SK-N-SH (cell line): ENCODE measurements around the gene LGALS3BP. TPM values are rescaled to one million over a fixed set of nuclear protein-coding genes. Genes with fewer than 3 reads are reported as not detected.

ENCODE experiments used
- CTCF ChIA-PET: fragments of 300-600, 350-600 bp; formaldehyde crosslinking; extraction: SDS; loops from one replicate; lab custom pipeline; 2021; lab: Yijun Ruan, JAX
- POLR2A ChIA-PET: fragments of 350-600 bp; sonication (Branson Sonifier 250); formaldehyde crosslinking; extraction: SDS; loops from one replicate; lab custom pipeline; 2020; ENCODE audit warnings: antibody characterized with exemption, inconsistent platforms; lab: Yijun Ruan, JAX
- DNase-seq: peaks from one replicate; pipeline ENCODE4 v3.0.0; 2012
- H2AFZ ChIP-seq: fragments of 200-600 bp; sonication (generic); 2 replicates; pipeline ENCODE4 v1.8.1; 2016; ENCODE audit warnings: antibody characterized with exemption, mild to moderate bottlenecking, low read depth
- H3F3A ChIP-seq: fragments of 200-600 bp; sonication (generic); replicated peaks from 2 replicates; pipeline ENCODE3; 2016; ENCODE audit warnings: antibody characterized with exemption, mild to moderate bottlenecking; ENCODE audit not compliant: insufficient read depth
- H3K27ac ChIP-seq, 2 experiments: fragments of 200-500 bp in 1 of 2; fragments of 200-600 bp in 1 of 2; sonication (Bioruptor generic) in 1 of 2; sonication (generic), shearing (Covaris generic) in 1 of 2; 2 replicates each; pipeline versions ENCODE4 v1.5.1 to v1.6.1; 2014 to 2016; ENCODE audit warnings: low read depth in 2 of 2, inconsistent platforms in 1 of 2, low read length in 1 of 2, mild to moderate bottlenecking in 1 of 2, mixed read lengths in 1 of 2
- H3K27me3 ChIP-seq: fragments of 200-600 bp; sonication (generic), shearing (Covaris generic); 2 replicates; pipeline ENCODE4 v1.6.1; 2016; ENCODE audit warnings: mixed run types; ENCODE audit not compliant: insufficient read depth
- H3K36me3 ChIP-seq, 2 experiments: fragments of 200-500 bp in 1 of 2; fragments of 200-600 bp in 1 of 2; sonication (Bioruptor generic) in 1 of 2; sonication (generic) in 1 of 2; replicated peaks in 1 of 2; 2 replicates each; pipeline versions ENCODE3 to v1.5.1; 2014 to 2016; ENCODE audit warnings: low read length in 1 of 2, mild to moderate bottlenecking in 1 of 2; ENCODE audit not compliant: insufficient read depth in 2 of 2, control insufficient read depth in 1 of 2
- H3K4me1 ChIP-seq, 2 experiments: fragments of 200-500 bp in 1 of 2; fragments of 200-600 bp in 1 of 2; sonication (Bioruptor generic) in 1 of 2; sonication (generic), shearing (Covaris generic) in 1 of 2; 2 replicates each; pipeline versions ENCODE4 v1.5.1 to v1.6.1; 2014 to 2016; ENCODE audit warnings: low read depth in 1 of 2, low read length in 1 of 2, mixed run types in 1 of 2; ENCODE audit not compliant: insufficient read depth in 2 of 2, control insufficient read depth in 1 of 2
- H3K4me2 ChIP-seq: fragments of 200-600 bp; sonication (generic), shearing (Covaris generic); 2 replicates; pipeline ENCODE4 v1.6.1; 2017; ENCODE audit warnings: mixed run types
- H3K4me3 ChIP-seq, 2 experiments: fragments of 200-500 bp in 1 of 2; fragments of 200-600 bp in 1 of 2; sonication (Bioruptor generic) in 1 of 2; sonication (generic), shearing (Covaris generic) in 1 of 2; 2 replicates each; pipeline versions ENCODE4 v1.5.1 to v1.8.1; 2014 to 2016; ENCODE audit warnings: low read depth in 2 of 2, inconsistent platforms in 1 of 2, low read length in 1 of 2, mild to moderate bottlenecking in 1 of 2, mixed read lengths in 1 of 2, moderate library complexity in 1 of 2
- H3K79me2 ChIP-seq: fragments of 200-600 bp; sonication (generic); 2 replicates; pipeline ENCODE4 v1.8.1; 2017; ENCODE audit warnings: mild to moderate bottlenecking; ENCODE audit not compliant: insufficient read depth
- H3K9ac ChIP-seq: fragments of 200-600 bp; sonication (generic); 2 replicates; pipeline ENCODE4 v1.6.1; 2017; ENCODE audit warnings: mixed run types
- H3K9me2 ChIP-seq: fragments of 200-600 bp; sonication (generic); 2 replicates; pipeline ENCODE4 v1.6.1; 2017; ENCODE audit warnings: mixed run types
- H3K9me3 ChIP-seq: fragments of 200-600 bp; sonication (generic); 2 replicates; pipeline ENCODE4 v1.6.1; 2017; ENCODE audit warnings: mixed run types, mild to moderate bottlenecking, moderate library complexity
- H4K20me1 ChIP-seq: fragments of 200-600 bp; sonication (generic); 2 replicates; pipeline ENCODE4 v1.6.1; 2017; ENCODE audit warnings: mild to moderate bottlenecking, mixed run types; ENCODE audit not compliant: insufficient read depth
- CHD2 ChIP-seq: fragments of 150-350 bp; IDR thresholded peaks from 2 replicates; pipeline ENCODE4 v1.6.1; 2018; ENCODE audit warnings: low read length; ENCODE audit not compliant: partially characterized antibody
- ELF1 ChIP-seq: IDR thresholded peaks from 2 replicates; pipeline ENCODE4 v1.4.0; 2012
- EZH2phosphoT487 ChIP-seq: fragments of 200-600 bp; sonication (generic); IDR thresholded peaks from 2 replicates; pipeline ENCODE4 v1.6.1; 2017; ENCODE audit warnings: low read depth, mixed run types, mild to moderate bottlenecking, antibody characterized with exemption, moderate library complexity, borderline replicate concordance
- FOXJ3 ChIP-seq: sonication (generic); formaldehyde crosslinking; IDR thresholded peaks from 2 replicates; pipeline ENCODE4 v1.5.1; 2020; ENCODE audit warnings: mild to moderate bottlenecking, missing genetic modification reagents
- GABPA ChIP-seq: IDR thresholded peaks from 2 replicates; pipeline ENCODE4 v1.4.0; 2012; ENCODE audit warnings: low read depth, mild to moderate bottlenecking
- JUND ChIP-seq: IDR thresholded peaks from 2 replicates; pipeline ENCODE4 v1.4.0; 2012
- MXI1 ChIP-seq: IDR thresholded peaks from 2 replicates; pipeline ENCODE4 v1.6.1; 2012; ENCODE audit warnings: mild to moderate bottlenecking, low read depth, low read length, improper control_type of control experiment
- POLR2AphosphoS5 ChIP-seq: IDR thresholded peaks from 2 replicates; pipeline ENCODE4 v1.6.1; 2012; ENCODE audit warnings: low read depth, low read length
- RCOR1 ChIP-seq: fragments of 150-350 bp; IDR thresholded peaks from 2 replicates; pipeline ENCODE4 v1.6.1; 2017; ENCODE audit warnings: antibody characterized with exemption, low read length
- RXRA ChIP-seq: IDR thresholded peaks from 2 replicates; pipeline ENCODE4 v1.4.0; 2012; ENCODE audit warnings: low read depth, mild to moderate bottlenecking, borderline replicate concordance
- SIN3A ChIP-seq: IDR thresholded peaks from 2 replicates; pipeline ENCODE4 v1.6.1; 2012; ENCODE audit warnings: low read depth, mild to moderate bottlenecking, low read length, moderate library complexity, borderline replicate concordance
- TAF1 ChIP-seq: IDR thresholded peaks from 2 replicates; pipeline ENCODE4 v1.6.1; 2012; ENCODE audit warnings: low read depth, mild to moderate bottlenecking, low read length, moderate library complexity, borderline replicate concordance
- TCF12 ChIP-seq: IDR thresholded peaks from 2 replicates; pipeline ENCODE4 v1.4.0; 2012
- WGBS: methylation state at CpG from one replicate; pipeline ENCODE4 v1.1.6; 2017; ENCODE audit warnings: low lambda C conversion rate; 5-methylcytosine and 5-hydroxymethylcytosine counted together
- polyA plus RNA-seq, 3 experiments: library from polyadenylated mRNA; depleted of rRNA; stranded (reverse); fragments of >200 nt; gene quantifications; 2 replicates each; pipeline ENCODE4 v1.2.3, GENCODE V29; 2012
- TF ChIP-seq, protein P1 (sequence below): IDR thresholded peaks from 2 replicates; pipeline ENCODE4; 2012
- TF ChIP-seq, protein P2 (sequence below): fragments of 150-350 bp; IDR thresholded peaks from 2 replicates; pipeline ENCODE4 v1.6.1; 2017; ENCODE audit warnings: antibody characterized with exemption, low read length, low read depth, borderline replicate concordance
- TF ChIP-seq, protein P3 (sequence below): fragments of 200-600 bp; sonication (generic); IDR thresholded peaks from 2 replicates; pipeline ENCODE4 v1.6.1; 2017; ENCODE audit warnings: antibody characterized with exemption, mild to moderate bottlenecking, moderate library complexity
- TF ChIP-seq, protein P4 (sequence below): IDR thresholded peaks from 2 replicates; pipeline ENCODE4 v1.4.0; 2012; ENCODE audit warnings: low read depth, borderline replicate concordance
- TF ChIP-seq, protein P5 (sequence below): IDR thresholded peaks from 2 replicates; pipeline ENCODE4 v1.4.0; 2012; ENCODE audit warnings: low read depth, borderline replicate concordance

LGALS3BP gene
- polyA plus RNA-seq, 1 of the 3 experiments (the other 2 are of a cell fraction), result 579 TPM

DNA sequence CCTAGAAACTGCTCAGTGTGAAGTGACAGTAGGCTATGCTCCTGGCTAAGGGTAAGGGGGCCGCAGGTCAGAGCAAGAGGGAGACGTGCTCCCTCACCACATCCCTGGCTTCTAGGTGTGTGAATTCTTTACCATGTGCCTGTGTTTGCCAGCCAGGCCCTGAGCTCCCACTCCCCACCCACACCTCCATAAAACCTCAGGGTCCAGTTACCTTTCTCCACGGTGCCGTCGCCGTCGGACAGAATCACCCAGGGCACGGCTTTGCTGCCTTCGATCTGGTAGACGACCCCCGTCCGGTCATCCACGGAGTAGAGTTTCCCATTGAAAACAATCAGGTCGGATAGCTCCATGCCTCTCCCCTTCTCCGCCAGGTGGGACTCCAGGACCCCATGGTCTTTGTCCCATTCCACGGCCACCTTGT, 17.1 kb upstream of the LGALS3BP start:
- Histone ChIP-seq H3F3A (peaks cover 5% of the 10 kb centered on the region), H3K9ac (no peak overlapping the region), H3K4me1 (peaks cover 0 to 29% of the 10 kb centered on the region in 2 experiments; a peak in 1 of 4 replicates), H3K9me2 (no peaks in the 10 kb centered on the region), H3K27me3 (no peaks in the 10 kb centered on the region), H4K20me1 (peaks cover 63% of the 10 kb centered on the region), H3K4me3 (no peak overlapping the region), H3K79me2 (peaks cover 67% of the 10 kb centered on the region), H3K4me2 (no peak overlapping the region), H3K36me3 (peaks cover 40 to 63% of the 10 kb centered on the region in 2 experiments), H3K27ac (no peak overlapping the region), H2AFZ (no peak overlapping the region), H3K9me3 (no peaks in the 10 kb centered on the region)
- WGBS, result 94% methylated on average over 16 of the region's 16 CpGs
- DNase-seq, result no peak
- POLR2A ChIA-PET, result no interaction called here
- CTCF ChIA-PET, result interaction anchor here (0.8 to 11.1 kb wide), 11 partner anchors 10 to 397 kb away, joined by 3 to 133 read pairs (median 8); partner anchors contain the start of gene LGALS3BP
- TF ChIP-seq, protein P1, sequence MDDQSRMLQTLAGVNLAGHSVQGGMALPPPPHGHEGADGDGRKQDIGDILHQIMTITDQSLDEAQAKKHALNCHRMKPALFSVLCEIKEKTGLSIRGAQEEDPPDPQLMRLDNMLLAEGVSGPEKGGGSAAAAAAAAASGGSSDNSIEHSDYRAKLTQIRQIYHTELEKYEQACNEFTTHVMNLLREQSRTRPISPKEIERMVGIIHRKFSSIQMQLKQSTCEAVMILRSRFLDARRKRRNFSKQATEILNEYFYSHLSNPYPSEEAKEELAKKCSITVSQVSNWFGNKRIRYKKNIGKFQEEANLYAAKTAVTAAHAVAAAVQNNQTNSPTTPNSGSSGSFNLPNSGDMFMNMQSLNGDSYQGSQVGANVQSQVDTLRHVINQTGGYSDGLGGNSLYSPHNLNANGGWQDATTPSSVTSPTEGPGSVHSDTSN, result no peak
- TF ChIP-seq, protein P2, sequence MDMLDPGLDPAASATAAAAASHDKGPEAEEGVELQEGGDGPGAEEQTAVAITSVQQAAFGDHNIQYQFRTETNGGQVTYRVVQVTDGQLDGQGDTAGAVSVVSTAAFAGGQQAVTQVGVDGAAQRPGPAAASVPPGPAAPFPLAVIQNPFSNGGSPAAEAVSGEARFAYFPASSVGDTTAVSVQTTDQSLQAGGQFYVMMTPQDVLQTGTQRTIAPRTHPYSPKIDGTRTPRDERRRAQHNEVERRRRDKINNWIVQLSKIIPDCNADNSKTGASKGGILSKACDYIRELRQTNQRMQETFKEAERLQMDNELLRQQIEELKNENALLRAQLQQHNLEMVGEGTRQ, result no peak
- no peak for TF ChIP-seq POLR2AphosphoS5

DNA sequence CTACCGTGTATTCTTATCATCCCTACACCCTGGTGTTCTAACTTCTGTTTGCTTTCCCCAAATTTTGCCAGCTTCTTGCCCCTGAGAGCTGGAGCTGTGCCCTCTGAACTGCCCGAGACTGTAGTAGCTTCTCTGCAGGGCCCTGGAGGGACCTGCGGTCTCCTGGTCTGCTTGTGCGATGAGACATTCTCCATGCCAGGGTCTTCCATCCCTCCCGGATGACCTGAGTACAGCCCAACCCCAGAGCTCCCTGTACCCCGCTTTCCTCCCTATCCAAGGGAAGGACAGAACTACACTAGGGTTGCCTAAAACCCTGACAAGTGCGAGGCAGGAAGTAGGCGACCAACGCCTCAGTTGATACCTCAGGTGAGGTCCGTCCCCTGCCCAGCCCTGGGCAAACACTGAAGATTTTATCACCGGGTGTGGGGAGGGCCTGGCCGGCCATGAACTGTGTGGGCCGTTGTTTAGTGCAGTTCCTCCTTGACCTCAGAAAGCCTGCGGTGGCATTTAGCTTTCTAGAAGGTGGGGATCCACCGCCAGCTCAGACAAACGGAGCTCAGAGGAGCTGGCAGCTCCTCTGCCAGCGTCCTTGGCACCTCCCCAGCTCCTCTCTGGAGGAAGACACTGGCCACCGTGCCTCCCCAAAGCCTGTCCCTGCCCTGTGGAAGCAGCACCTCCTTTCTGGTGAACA, 16.2 kb upstream of the LGALS3BP start:
- Histone ChIP-seq H3K4me2 (no peak overlapping the region), H3K4me3 (no peak overlapping the region), H3K36me3 (peaks cover 44 to 72% of the 10 kb centered on the region in 2 experiments), H3K9ac (no peak overlapping the region), H3F3A (peaks cover 5% of the 10 kb centered on the region)
- CTCF ChIA-PET, result interaction anchor here (0.6 to 11.1 kb wide), 12 partner anchors 16 to 398 kb away, joined by 3 to 133 read pairs (median 7); partner anchors contain the start of gene LGALS3BP
- DNase-seq, result peak; percentile 34
- TF ChIP-seq MXI1 (no peak), SIN3A (no peak), FOXJ3 (no peak), TAF1 (no peak), ELF1 (no peak), POLR2AphosphoS5 (no peak), CHD2 (no peak), TCF12 (no peak), RXRA (no peak), JUND (no peak), EZH2phosphoT487 (no peak), GABPA (no peak), RCOR1 (no peak)
- TF ChIP-seq, protein P3, sequence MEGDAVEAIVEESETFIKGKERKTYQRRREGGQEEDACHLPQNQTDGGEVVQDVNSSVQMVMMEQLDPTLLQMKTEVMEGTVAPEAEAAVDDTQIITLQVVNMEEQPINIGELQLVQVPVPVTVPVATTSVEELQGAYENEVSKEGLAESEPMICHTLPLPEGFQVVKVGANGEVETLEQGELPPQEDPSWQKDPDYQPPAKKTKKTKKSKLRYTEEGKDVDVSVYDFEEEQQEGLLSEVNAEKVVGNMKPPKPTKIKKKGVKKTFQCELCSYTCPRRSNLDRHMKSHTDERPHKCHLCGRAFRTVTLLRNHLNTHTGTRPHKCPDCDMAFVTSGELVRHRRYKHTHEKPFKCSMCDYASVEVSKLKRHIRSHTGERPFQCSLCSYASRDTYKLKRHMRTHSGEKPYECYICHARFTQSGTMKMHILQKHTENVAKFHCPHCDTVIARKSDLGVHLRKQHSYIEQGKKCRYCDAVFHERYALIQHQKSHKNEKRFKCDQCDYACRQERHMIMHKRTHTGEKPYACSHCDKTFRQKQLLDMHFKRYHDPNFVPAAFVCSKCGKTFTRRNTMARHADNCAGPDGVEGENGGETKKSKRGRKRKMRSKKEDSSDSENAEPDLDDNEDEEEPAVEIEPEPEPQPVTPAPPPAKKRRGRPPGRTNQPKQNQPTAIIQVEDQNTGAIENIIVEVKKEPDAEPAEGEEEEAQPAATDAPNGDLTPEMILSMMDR, result no peak
- TF ChIP-seq, protein P4, sequence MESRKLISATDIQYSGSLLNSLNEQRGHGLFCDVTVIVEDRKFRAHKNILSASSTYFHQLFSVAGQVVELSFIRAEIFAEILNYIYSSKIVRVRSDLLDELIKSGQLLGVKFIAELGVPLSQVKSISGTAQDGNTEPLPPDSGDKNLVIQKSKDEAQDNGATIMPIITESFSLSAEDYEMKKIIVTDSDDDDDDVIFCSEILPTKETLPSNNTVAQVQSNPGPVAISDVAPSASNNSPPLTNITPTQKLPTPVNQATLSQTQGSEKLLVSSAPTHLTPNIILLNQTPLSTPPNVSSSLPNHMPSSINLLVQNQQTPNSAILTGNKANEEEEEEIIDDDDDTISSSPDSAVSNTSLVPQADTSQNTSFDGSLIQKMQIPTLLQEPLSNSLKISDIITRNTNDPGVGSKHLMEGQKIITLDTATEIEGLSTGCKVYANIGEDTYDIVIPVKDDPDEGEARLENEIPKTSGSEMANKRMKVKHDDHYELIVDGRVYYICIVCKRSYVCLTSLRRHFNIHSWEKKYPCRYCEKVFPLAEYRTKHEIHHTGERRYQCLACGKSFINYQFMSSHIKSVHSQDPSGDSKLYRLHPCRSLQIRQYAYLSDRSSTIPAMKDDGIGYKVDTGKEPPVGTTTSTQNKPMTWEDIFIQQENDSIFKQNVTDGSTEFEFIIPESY, result no peak
- TF ChIP-seq, protein P5, sequence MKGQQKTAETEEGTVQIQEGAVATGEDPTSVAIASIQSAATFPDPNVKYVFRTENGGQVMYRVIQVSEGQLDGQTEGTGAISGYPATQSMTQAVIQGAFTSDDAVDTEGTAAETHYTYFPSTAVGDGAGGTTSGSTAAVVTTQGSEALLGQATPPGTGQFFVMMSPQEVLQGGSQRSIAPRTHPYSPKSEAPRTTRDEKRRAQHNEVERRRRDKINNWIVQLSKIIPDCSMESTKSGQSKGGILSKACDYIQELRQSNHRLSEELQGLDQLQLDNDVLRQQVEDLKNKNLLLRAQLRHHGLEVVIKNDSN, result no peak
- TF ChIP-seq, protein P1, result no peak
- TF ChIP-seq, all 33 proteins: peak for 0
- 91% methylated on average over 11 of the region's 18 CpGs for WGBS
- Histone ChIP-seq H4K20me1 (peaks cover 54% of the 10 kb centered on the region), H3K27me3 (no peaks in the 10 kb centered on the region), H3K4me1 (peaks cover 0 to 26% of the 10 kb centered on the region in 2 experiments; a peak in 1 of 4 replicates), H3K9me2 (no peaks in the 10 kb centered on the region), H3K9me3 (no peaks in the 10 kb centered on the region), H3K79me2 (peaks cover 59% of the 10 kb centered on the region), H2AFZ (no peak overlapping the region), H3K27ac (no peak overlapping the region)
- POLR2A ChIA-PET, result interaction anchor here (0.6 to 1.3 kb wide), 2 partner anchors 16 to 111 kb away, joined by 3 to 4 read pairs; partner anchors contain the start of gene LGALS3BP
